GM10847 (cell line): ENCODE measurements around the gene UBASH3A.

Experiments used
- POLR2A ChIP-seq: IDR thresholded peaks from 2 replicates; pipeline ENCODE4 v1.6.1; 2011; ENCODE audit not compliant: insufficient read length; ENCODE audit errors: extremely low read depth

UBASH3A gene

DNA sequence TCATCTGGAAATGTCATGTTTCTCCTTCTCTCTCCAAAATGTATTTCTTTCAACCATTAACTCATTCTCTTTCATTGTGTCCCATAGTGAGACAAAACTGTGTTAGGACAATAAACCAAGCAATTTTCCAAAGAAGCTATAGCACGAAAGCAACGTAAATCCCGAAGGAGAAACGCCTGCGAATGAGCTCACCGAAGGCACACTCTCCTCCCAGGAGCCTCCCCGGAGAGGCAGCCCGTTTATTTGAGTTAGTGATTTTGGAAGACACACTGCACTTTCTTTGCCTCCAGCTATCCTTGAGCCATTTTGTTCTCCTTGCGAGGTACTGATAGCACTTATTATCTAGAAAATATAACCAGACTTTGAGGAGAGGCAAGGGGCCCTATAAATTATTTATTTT lies 51.1 kb downstream of the UBASH3A start:
- TF ChIP-seq POLR2A = no peak

GRCh38 chr21:42455196-42455595 lies 51.5 kb downstream of the UBASH3A start:
- TF ChIP-seq POLR2A = no peak

GRCh38 chr21:42455754-42456440 lies 52.2 kb downstream of the UBASH3A start:
- no peak for TF ChIP-seq POLR2A

DNA sequence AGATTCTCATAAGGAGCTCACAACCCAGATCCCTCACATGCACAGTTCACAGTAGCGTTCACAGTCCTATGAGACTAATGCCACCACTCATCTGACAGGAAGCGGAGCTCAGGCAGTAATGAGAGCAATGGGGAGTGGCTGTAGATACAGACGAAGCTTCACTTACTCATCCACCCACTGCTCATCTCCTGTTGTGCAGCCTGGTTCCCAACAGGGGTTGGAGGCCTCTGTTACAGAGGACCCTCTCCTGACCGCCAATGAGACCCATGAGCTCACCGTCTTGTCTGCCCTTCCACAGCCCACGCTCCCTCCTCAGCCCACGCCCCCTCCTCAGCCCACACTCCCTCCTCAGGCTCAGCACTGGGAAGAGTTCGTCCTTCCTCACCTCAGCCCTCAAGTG lies 52.8 kb downstream of the UBASH3A start:
- no peak for TF ChIP-seq POLR2A

GRCh38 chr21:42459082-42459460 lies 55.4 kb downstream of the UBASH3A start:
- no peak for TF ChIP-seq POLR2A

DNA sequence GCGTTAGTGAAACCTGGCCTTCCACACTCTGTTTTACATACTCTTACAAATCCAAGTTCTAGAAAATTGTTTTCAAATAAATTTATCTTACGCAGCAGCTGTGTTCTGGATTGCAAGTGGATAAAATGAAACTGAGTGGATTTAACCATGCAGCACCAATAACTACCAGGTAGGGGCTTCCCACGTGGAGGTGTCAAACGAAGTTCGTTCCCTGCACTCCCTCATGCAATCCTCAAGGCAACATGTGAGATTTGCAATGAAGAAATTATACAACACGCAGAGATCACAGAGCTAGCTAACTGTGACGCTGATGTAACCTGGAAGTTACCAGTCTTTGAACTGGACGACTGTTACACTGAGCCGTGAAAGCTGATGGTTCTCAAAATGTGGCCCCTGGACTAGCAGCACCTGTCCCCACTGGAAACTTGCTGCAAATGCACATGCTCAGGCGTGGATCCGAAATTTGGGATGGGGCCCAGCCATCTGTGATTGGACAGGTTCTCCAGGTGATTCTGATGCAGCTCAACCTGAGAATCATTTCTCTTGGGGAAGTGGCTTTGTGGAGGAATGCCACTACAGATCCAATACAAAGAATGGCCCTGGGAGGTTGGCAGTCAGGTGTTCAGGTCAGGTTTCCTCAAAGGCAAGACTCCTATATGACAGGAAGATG lies 56.0 kb downstream of the UBASH3A start:
- TF ChIP-seq POLR2A = no peak

DNA sequence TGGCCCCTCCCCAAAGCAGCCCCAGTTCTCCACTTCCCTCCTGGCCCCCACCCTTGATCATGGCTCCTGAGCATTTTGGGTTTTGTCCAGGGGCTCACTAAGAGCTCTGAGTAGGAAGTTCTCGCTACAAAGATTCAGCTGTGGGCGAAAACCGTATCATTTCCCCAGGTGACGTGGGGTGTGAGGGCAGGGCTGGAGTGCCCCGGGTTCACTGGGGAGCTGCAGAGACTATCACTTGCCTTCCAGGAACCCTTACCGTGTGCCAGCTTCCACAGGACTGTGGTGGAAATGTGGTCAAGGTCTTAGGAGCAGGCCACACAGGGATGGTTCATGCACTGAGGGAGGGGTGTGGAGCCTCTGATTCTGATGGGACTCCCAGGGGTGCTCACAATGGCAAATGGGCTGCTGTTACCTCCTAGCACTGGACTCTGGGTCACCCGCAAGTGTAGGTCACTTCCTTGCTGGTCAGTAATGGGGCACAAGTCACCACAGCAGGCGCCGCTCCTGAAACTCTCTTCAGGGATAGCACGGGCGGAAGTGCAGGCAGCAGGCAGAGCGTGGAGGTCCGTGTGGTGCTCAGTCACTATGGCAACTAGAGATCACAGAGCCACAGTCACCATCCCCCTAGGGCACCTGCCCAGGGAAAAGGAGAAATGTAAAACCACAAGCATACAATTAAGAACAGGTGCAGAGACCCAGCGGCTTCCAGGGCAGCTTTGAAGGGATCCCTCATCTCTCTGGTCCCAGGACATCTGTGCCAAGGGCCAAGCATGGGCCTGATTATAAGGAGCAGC lies 56.9 kb downstream of the UBASH3A start:
- no peak for TF ChIP-seq POLR2A

GRCh38 chr21:42461185-42461520 lies 57.5 kb downstream of the UBASH3A start:
- no peak for TF ChIP-seq POLR2A

- TF ChIP-seq POLR2A = no peak
Observed at GRCh38 chr21:42461881-42462877, 58.5 kb downstream of the UBASH3A start.

- no peak for TF ChIP-seq POLR2A
Observed at GRCh38 chr21:42463861-42464515, 60.3 kb downstream of the UBASH3A start.

GRCh38 chr21:42465008-42465802 lies 61.5 kb downstream of the UBASH3A start:
- TF ChIP-seq POLR2A = no peak

- TF ChIP-seq POLR2A = no peak
Observed at GRCh38 chr21:42465803-42466127, 62.1 kb downstream of the UBASH3A start.

GRCh38 chr21:42466700-42467099 lies 63.0 kb downstream of the UBASH3A start:
- TF ChIP-seq POLR2A = no peak
